Mononuclear cell (primary cell): ENCODE measurements around the gene FYB1. TPM values are rescaled to one million over a fixed set of nuclear protein-coding genes. Genes with fewer than 3 reads are reported as not detected.

Source experiments
- H3K27me3 ChIP-seq: 2 replicates; pipeline ENCODE4 v1.6.0; 2011; ENCODE audit warnings: low read length, control low read depth; ENCODE audit not compliant: insufficient read depth
- H3K4me1 ChIP-seq: 2 replicates; pipeline ENCODE4 v1.5.1; 2011; ENCODE audit warnings: mild to moderate bottlenecking, low read length, control low read depth; ENCODE audit not compliant: insufficient read depth
- H3K4me3 ChIP-seq: 2 replicates; pipeline ENCODE4 v1.5.1; 2011; ENCODE audit warnings: mild to moderate bottlenecking, low read length, moderate library complexity
- H3K9me3 ChIP-seq: 2 replicates; pipeline ENCODE4 v1.5.1; 2011; ENCODE audit warnings: low read depth, mild to moderate bottlenecking, control low read depth, low read length
- total RNA-seq: library from RNA; depleted of rRNA; stranded (reverse); fragments of >200 nt; gene quantifications from one replicate; pipeline ENCODE4 v1.2.3, GENCODE V29; 2012

FYB1 gene
- total RNA-seq, 1 donor: 189 TPM

DNA sequence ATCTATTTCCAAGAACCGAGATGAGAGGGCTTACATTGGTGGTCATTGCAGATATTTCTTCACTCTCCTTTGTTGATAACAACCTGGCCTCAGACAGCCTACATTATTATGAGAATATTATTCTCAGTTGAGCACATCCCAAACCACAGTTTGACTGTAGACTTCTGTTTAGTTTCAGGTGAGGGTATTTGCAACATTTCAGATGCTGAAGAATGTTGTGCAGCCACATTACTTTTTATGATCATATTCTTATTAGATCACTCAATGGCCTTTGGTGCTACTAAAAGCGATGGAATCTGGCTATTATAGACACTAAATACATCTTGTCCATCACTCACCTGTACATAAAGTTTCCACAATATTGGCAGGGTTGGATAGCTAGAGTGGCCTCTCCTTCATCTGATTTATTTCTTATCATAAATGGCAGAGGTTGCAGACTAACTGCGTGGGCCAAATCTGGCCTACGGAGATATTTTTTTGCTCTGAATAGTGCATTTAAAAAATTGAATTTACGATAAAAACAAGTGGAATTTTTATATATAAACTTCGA, 119.0 kb downstream of the FYB1 start:
- Histone ChIP-seq H3K4me3 (no peak overlapping the region), H3K9me3 (no peaks in the 10 kb centered on the region), H3K27me3 (no peaks in the 10 kb centered on the region), H3K4me1 (peaks cover 12% of the 10 kb centered on the region)

DNA sequence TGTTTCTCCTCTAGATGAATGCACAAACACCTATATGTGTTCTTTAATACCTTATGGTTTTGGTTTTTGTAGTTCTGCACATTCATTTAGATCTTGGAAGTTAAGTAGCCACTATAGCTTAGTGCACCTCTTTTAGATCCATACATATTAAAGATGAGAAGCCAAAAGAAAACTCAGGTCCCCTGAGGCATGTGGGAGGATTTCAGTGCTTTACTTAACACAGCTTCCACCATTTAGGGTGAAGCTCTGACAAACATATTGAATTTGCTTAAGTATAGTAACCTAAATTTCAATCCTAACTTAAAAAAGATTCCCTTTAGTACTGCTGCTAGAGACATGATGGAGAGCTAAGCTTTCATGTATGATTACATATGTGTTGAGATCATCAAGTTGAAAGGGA, 119.5 kb downstream of the FYB1 start:
- peaks cover 12% of the 10 kb centered on the region for H3K4me1 ChIP-seq
- no peaks in the 10 kb centered on the region for H3K27me3 ChIP-seq
- no peaks in the 10 kb centered on the region for H3K9me3 ChIP-seq
- no peak overlapping the region for H3K4me3 ChIP-seq

DNA sequence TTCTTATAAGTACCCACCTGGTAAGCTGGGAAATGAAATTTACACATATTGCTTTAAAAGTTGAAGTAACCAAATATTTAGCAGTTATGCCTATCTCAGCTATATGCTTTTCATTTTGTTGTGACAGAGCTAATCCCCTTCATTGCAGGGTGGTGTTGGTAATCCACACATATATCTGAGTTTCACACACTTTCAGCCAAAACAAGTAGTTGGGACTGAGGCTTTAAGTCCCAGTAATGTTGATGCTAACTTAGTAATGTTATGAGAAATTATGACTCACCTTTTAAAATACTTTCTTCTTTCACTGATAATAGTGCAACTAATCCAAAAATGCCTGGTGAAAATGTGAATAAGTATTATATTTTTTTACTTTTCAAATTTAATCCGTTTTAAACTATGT, 126.0 kb downstream of the FYB1 start:
- no peak overlapping the region for H3K4me3 ChIP-seq
- no peaks in the 10 kb centered on the region for H3K4me1 ChIP-seq
- H3K9me3 ChIP-seq: peaks cover 12% of the 10 kb centered on the region
- peaks cover 13% of the 10 kb centered on the region for H3K27me3 ChIP-seq

DNA sequence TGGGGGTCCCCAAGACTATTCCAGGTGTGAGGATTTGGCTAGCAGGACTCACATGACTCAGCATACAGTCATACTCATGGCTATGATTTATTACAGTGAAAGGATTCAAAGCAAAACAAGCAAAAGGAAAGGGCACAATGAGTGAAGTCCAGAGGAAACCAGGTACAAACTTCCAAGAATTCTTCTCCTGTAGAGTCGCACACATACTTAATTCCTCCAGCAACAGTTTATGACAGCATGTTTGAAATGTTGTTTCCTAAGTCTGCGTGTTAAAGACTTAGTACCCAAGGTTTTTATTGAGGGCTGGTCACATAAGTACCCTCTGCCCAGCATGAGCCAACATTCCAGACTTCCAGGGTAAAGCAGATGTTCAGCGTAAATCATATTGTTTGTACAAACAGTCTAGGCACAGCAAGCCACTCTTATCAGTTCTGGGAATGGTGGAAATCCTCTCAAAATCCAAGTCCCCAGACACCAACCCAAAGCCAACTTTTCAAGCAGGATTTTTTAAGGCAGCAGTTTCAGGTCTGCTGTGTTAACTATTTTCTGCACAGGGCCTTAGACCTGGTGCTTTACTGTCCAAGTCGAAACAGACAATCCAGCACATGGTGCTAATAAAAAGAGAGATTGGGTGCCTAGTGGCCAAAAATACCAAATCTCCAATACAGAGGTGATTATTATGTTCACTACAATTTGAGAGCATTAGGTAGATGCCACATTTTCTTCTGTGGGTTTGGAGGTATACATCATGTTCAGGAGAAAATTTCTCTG, 126.6 kb downstream of the FYB1 start:
- peaks cover 16% of the 10 kb centered on the region for H3K27me3 ChIP-seq
- no peak overlapping the region for H3K4me3 ChIP-seq
- H3K9me3 ChIP-seq: peaks cover 12% of the 10 kb centered on the region
- no peaks in the 10 kb centered on the region for H3K4me1 ChIP-seq

DNA sequence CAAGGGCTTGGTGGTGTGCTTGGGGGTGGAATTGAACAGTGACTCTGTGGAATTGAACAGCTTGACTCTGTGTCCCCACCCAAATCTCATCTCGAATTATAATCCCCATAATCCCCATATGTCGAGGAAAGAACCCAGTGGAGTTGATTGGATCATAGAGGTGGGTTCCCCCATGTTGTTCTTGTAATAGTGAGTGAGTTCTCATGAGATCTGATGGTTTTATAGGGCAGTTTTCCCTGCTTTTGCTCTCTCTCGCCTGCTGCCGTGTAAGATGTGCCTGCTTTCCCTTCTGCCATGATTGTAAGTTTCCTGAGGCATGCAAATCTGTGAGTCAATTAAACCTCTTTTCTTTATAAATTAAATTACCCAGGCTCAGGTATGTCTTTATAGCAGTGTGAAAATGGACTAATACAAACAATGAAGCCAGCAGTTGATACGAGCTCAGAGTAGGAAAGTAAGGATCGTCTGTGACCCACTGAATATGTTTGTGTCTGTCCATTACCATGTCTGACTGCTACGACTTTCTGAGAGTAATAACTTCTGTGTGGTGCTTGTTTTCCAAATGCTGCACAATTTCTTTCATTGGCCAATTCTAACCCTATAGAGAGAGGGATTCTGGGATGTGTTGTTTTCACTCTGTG, 127.3 kb downstream of the FYB1 start:
- no peaks in the 10 kb centered on the region for H3K4me1 ChIP-seq
- H3K9me3 ChIP-seq: peaks cover 12% of the 10 kb centered on the region
- no peak overlapping the region for H3K4me3 ChIP-seq
- H3K27me3 ChIP-seq: peaks cover 16% of the 10 kb centered on the region

DNA sequence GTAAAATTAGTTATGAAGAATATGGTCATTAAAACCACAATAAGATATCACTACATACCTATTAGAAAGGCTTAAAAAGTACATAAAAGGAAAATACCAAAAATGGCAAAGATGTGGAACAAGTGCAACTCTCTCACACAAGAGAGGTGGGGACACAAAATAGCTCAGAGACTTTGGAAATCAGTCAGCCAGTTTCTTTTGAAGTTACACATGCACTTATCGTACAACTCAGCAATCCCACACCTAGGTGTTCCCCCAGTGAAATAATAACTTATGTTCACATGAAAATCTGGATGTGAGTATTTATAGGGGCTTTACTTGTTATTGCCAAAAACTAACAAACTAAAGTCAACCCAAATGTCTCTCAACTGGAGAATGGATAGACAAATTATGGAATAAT, 135.4 kb downstream of the FYB1 start:
- Histone ChIP-seq H3K9me3 (no peaks in the 10 kb centered on the region), H3K27me3 (peaks cover 14% of the 10 kb centered on the region), H3K4me1 (peaks cover 3% of the 10 kb centered on the region), H3K4me3 (no peak overlapping the region)

DNA sequence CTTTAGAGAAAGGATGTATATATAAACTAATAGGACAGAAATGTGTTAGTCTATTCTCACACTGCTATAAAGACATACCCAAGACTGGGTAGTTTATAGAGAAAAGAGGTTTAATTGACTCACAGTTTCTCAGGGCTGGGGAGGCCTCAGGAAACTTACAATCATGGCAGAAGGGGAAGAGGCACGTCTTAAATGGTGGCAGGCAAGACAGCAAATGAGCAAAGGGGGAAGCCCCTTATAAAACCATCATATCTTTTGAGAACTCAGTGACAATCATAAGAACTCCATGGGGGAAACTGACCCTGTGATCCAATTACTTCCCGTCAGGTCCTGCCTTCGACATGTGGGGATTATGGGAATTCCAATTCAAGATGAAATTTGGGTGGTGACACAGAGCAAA, 136.4 kb downstream of the FYB1 start:
- Histone ChIP-seq H3K4me3 (no peak overlapping the region), H3K4me1 (peaks cover 3% of the 10 kb centered on the region), H3K9me3 (no peaks in the 10 kb centered on the region), H3K27me3 (peaks cover 14% of the 10 kb centered on the region)

DNA sequence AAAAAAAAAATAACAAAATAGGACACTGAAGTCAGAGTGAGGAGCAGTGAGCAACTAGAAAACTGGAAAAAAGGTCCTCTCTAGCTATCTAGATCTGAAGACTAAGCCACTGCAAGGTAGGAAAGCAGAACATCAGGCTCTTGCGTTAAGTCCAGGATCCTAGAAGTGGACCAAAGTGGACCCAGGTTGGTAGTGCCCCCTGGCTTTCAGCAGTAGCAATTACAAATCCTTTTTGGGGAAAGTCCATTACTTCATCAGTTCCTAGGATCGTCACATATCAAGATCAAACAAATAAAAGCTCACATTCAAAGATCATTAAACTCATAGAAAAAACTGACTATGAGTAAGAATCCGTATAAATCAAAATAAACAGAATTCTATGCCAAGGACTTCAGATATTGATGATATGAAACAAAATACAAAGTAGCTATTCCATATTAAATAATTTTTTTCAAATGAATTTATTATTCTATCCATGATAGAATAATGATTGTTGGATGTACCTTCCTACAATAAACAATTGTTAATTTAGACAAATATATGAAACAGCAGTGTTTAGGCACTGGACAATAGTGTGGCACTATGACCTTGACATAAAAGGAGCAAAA, 138.7 kb downstream of the FYB1 start:
- Histone ChIP-seq H3K27me3 (peaks cover 13% of the 10 kb centered on the region), H3K4me1 (peaks cover 6% of the 10 kb centered on the region), H3K9me3 (no peaks in the 10 kb centered on the region), H3K4me3 (no peak overlapping the region)

DNA sequence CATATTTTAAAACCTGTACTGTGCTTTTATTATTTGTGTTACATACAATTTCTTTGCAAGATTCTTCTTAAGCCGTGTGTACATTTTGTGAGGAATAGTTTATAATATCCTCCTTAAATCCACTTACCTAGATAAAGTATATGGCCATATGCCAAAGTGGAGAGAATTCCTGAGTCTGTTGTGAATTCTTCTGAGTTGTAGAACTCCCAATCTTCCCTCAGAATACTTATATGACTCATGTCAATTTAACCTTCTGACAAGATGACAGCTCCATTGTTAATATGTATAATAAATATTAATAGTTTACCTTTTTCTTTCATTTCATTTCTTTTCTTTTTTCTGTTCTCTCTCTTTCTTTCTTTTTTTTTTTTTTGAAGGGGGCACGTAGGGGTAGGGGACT, 139.2 kb downstream of the FYB1 start:
- H3K4me1 ChIP-seq: peaks cover 9% of the 10 kb centered on the region
- no peaks in the 10 kb centered on the region for H3K9me3 ChIP-seq
- peaks cover 13% of the 10 kb centered on the region for H3K27me3 ChIP-seq
- no peak overlapping the region for H3K4me3 ChIP-seq

DNA sequence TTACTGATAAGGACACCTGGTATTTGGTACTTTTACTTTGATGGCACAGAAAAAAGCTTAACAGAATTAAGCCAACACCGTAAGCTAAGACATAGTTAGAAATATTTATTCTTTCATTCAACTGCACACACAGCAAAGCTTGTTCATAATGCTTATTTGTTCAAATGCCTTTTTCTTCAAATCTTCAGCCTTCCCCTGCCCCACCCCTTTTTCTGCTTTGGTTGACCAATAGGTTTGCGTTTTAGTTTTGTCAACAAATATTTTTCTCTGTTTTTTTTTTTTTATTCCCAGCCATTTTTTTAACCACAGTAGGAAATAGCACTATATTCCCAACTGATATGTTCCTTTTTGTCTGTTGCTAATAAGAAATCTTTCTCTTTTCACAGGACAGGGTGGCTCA, 140.2 kb downstream of the FYB1 start:
- Histone ChIP-seq H3K4me1 (peaks cover 9% of the 10 kb centered on the region), H3K4me3 (no peak overlapping the region), H3K27me3 (peaks cover 13% of the 10 kb centered on the region), H3K9me3 (no peaks in the 10 kb centered on the region)

DNA sequence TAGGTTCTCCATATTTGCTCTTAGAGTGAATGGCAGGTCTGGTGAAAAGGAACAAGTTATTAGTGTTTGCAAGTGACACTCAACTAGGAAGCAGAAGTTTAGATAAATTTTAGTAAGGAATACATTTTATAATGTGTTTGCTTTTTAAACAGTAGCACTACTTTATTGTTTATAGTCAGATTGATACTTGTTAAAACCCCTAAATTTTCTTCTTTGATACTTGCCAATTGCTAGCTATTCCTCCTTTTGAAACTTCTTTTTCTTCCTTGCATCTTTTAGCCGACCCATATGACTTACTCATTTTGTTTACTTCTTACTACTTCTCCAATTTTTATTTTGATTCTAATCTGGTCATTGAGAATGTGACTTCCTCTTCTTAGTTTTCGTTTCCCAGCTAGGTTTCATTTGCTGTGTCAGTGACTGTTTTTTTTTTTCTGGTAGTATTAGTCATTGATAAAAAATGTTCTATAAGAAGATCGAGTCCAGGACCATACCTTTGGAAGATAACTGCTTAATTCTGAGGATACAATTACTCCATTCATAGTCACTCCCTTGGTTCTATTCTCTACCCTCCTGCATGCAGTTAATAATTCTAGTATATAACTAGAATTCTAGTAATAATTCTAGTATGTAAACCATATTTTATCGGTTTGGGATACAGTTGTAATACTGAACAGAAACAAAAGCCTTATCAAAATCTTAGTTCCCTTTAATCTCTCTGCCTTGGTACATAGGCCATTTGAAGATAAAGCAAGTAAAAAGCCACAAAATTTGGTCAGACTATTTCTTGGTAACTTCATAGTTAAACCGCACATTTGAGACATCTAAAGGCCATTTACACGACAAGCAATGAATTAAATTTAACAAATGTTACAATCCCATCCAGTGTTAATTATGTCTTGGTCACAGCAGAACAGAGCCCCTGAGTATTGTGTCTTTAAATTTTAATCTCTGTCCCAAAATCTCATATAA, 142.3 kb downstream of the FYB1 start:
- Histone ChIP-seq H3K4me3 (no peak overlapping the region), H3K4me1 (peaks cover 17% of the 10 kb centered on the region), H3K27me3 (peaks cover 13% of the 10 kb centered on the region), H3K9me3 (no peaks in the 10 kb centered on the region)

DNA sequence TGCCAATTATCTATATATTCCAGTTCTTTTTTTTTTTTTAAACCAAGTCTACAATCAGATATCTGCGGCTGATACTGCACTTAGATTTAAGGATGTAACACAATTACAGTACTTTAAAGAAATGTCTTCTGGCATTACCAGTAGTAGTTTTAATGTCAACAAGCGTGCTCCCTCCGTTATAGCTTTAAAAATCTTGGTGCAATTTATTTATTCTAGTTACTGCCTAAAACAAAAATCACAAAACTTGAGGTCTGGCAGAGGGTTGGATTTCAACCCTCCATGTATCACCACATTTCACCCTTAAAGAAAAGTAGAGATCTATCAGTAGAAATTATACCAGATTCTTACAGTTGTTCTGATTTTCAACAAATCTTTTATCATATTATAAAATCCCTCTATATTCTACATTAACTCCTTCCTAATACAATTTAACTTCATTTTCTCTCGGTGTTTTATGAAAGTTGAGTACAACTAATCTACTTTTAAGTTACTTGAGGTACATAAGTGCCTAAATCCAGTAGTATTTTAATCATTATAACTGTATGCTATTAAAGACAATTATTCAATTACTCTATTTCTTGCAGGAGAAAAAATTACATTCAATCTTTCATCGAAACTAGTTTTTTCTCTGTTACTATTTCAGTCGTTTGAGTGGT, 143.1 kb downstream of the FYB1 start:
- Histone ChIP-seq H3K4me3 (no peak overlapping the region), H3K4me1 (peaks cover 18% of the 10 kb centered on the region), H3K27me3 (peaks cover 11% of the 10 kb centered on the region), H3K9me3 (no peaks in the 10 kb centered on the region)

DNA sequence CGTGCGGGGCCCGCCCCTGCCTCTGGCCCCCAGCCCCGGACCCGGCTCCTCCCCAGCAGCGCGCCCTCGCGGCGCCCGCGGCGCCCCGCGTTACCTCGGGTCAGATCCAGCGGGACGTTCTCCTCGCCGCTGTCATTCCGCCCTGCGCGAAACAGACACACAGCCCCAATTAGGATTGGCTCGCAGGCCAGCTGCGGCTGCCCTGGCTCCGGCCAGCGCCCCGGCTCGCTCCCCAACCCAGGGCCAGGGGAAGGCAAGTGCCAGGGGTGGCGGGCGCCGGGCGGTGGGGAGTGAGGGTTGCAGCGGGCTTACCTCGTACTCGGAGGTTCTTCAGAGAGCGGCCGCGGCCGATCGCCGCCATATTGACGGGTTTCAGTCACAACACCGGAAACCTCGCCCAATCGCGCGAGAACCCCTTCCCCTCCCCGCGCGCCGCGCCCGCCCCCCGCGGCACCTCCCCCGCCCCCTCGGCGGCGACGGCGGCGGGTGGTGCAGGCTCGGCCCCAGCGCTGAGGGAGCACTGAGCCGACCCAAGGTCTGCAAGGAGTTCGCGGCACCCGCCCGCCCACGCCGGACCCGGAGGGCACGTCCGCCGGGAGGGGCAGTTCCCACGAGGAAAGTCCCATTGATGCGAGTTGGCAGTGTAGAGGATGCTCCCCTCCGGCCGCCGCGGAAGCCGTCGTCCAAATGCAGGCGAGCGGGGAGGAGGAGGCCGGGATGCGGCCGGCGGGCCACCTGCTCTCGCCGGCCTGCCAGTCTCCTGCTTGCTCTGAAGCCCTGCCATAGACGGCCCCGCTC, 145.1 kb downstream of the FYB1 start, which contains the start of gene RICTOR:
RICTOR (minus strand) TSS at position 383 of the 798 bp plus-strand sequence; CDS start at position 361, 22 bp downstream.
- peak within 1 kb of the TSS; percentile 76 for H3K4me3 ChIP-seq
- H3K27me3 ChIP-seq: peaks cover 5% of the 10 kb centered on the region
- H3K9me3 ChIP-seq: no peaks in the 10 kb centered on the region
- H3K4me1 ChIP-seq: peaks cover 15% of the 10 kb centered on the region

DNA sequence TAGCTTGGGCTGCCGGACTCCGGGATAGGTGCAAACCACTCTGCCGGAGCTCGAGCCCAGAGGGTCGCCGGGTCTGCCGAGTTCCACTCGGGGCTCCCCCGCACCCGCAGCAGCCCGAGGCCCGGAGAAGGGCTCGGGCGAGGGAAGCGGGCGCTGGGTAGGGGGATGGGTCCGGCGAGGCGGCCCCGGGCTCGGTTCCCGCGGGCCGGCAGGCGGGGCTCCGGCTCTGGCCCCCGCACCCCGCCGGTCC, 145.7 kb downstream of the FYB1 start:
- Histone ChIP-seq H3K4me3 (peak overlapping the region; percentile 76), H3K27me3 (no peaks in the 10 kb centered on the region), H3K4me1 (peaks cover 15% of the 10 kb centered on the region), H3K9me3 (no peaks in the 10 kb centered on the region)
